Sigmoid colon (tissue), 7 donors: ENCODE measurements around the gene LZTFL1. TPM values are rescaled to one million over a fixed set of nuclear protein-coding genes. Genes with fewer than 3 reads are reported as not detected.

Source experiments
- DNase-seq: peaks from one replicate; pipeline ENCODE4 v3.0.0-alpha.2; 2019
- H3K27ac ChIP-seq, 4 donors: fragments of 200-600 bp; sonication (generic); one replicate each; pipeline ENCODE4 v1.5.1; 2016 to 2019; ENCODE audit warnings: mild to moderate bottlenecking in 1 of 4
- H3K27me3 ChIP-seq, 3 donors: fragments of 200-600 bp; sonication (generic); one replicate each; pipeline ENCODE4 v1.5.1; 2019; ENCODE audit warnings: mild to moderate bottlenecking in 1 of 3
- H3K36me3 ChIP-seq, 4 donors: fragments of 200-600 bp; sonication (generic); one replicate each; pipeline ENCODE4 v1.5.1; 2016 to 2019
- H3K4me1 ChIP-seq, 4 donors: fragments of 200-600 bp; sonication (generic); one replicate each; pipeline ENCODE4 v1.5.1; 2017 to 2019
- H3K4me3 ChIP-seq, 4 donors: fragments of 200-600 bp; sonication (generic); one replicate each; pipeline ENCODE4 v1.5.1; 2017 to 2019; ENCODE audit warnings: mild to moderate bottlenecking in 2 of 4, moderate library complexity in 1 of 4
- H3K9me3 ChIP-seq, 4 donors: fragments of 200-600 bp in 3 of 4; sonication (generic) in 3 of 4; one replicate each; pipeline versions ENCODE4 v1.5.1 to v1.6.1; 2013 to 2019
- EP300 ChIP-seq, 4 donors: sonication (generic); formaldehyde crosslinking; IDR thresholded peaks; one replicate each; pipeline ENCODE4 v1.6.1; 2017; ENCODE audit warnings: antibody characterized with exemption in 4 of 4
- POLR2A ChIP-seq, 2 donors: fragments of 450-650 bp; IDR thresholded peaks; one replicate each; pipeline ENCODE4 v1.6.1; 2016; ENCODE audit warnings: antibody characterized with exemption in 2 of 2, mild to moderate bottlenecking in 2 of 2, moderate library complexity in 2 of 2
- POLR2AphosphoS5 ChIP-seq, 4 donors: sonication (generic); formaldehyde crosslinking; IDR thresholded peaks; one replicate each; pipeline ENCODE4 v1.6.1; 2017; ENCODE audit warnings: antibody characterized with exemption in 4 of 4
- WGBS, 2 donors: extraction: QIAGEN DNeasy Blood & Tissue Kit; methylation state at CpG; one replicate each; pipeline ENCODE4 v1.1.7; 2013; 5-methylcytosine and 5-hydroxymethylcytosine counted together
- intact Hi-C: fragments of 100-400 bp; cut with DNase I; formaldehyde crosslinking; loops from one replicate; pipeline ENCODE4 v1.15.1; 2023
- polyA plus RNA-seq, 3 donors: library from polyadenylated mRNA; stranded (reverse); fragments of 200-250 nt; gene quantifications; one replicate each; pipeline ENCODE4 v1.2.3, GENCODE V29; 2013
- total RNA-seq, 4 donors: library from RNA; depleted of rRNA; stranded (reverse); fragments of >200 nt; gene quantifications; one replicate each; pipeline ENCODE4 v1.1.0, GENCODE V29; 2016
- TF ChIP-seq, protein P1 (sequence below), 4 experiments: fragments of 450-650 bp in 3 of 4; fragments of 200-600 bp in 1 of 4; IDR thresholded peaks; one replicate each; pipeline ENCODE4 v1.5.1; 2016 to 2019; ENCODE audit warnings: antibody characterized with exemption in 4 of 4, mild to moderate bottlenecking in 3 of 4, moderate library complexity in 2 of 4
- donor health status: healthy with polysubstance abuse.
- donor health status: Bipolar disorder and iron deficiency.
- donor health status: healthy.

The LZTFL1 gene
- total and polyA plus RNA-seq, 7 donors = 7.9 to 31.0 (median 16.6) TPM

DNA sequence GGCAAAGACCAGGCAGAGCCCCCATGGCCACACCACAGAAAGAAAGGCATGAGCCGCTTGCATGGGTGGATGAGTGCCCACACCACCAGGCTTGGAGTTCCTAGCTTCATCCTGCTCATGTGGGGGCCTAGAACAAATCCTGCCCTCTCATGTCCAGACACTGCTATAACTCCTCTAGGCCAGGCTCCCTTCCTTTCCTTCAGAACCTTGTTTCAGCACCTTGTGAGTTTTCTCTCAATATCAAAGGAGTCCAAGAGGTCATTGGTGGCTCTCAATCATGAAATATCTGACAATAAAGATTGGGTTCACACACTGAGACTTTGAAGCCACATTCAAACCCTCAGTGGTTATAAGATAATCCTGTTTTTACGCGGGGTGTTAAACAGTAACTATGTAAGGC lies 58.3 kb downstream of the LZTFL1 start:
- Histone ChIP-seq H3K36me3 (no peaks in the 10 kb centered on the region), H3K4me1 (no peaks in the 10 kb centered on the region), H3K9me3 (no peaks in the 10 kb centered on the region), H3K4me3 (no peak overlapping the region), H3K27me3 (no peaks in the 10 kb centered on the region), H3K27ac (no peak overlapping the region)
- TF ChIP-seq, protein P1, sequence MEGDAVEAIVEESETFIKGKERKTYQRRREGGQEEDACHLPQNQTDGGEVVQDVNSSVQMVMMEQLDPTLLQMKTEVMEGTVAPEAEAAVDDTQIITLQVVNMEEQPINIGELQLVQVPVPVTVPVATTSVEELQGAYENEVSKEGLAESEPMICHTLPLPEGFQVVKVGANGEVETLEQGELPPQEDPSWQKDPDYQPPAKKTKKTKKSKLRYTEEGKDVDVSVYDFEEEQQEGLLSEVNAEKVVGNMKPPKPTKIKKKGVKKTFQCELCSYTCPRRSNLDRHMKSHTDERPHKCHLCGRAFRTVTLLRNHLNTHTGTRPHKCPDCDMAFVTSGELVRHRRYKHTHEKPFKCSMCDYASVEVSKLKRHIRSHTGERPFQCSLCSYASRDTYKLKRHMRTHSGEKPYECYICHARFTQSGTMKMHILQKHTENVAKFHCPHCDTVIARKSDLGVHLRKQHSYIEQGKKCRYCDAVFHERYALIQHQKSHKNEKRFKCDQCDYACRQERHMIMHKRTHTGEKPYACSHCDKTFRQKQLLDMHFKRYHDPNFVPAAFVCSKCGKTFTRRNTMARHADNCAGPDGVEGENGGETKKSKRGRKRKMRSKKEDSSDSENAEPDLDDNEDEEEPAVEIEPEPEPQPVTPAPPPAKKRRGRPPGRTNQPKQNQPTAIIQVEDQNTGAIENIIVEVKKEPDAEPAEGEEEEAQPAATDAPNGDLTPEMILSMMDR (IDR thresholded peaks at IDR 0.05) = no peak
- TF ChIP-seq EP300 (IDR thresholded peaks at IDR 0.05) = no peak
- TF ChIP-seq POLR2AphosphoS5 (IDR thresholded peaks at IDR 0.05) = no peak
- TF ChIP-seq POLR2A (IDR thresholded peaks at IDR 0.05) = no peak
- 87 to 89% methylated on average over 3 of the region's 3 CpGs for whole genome bisulfite sequencing, 2 donors
- intact Hi-C loops = no loop called here
- DNase-seq = no peak

DNA sequence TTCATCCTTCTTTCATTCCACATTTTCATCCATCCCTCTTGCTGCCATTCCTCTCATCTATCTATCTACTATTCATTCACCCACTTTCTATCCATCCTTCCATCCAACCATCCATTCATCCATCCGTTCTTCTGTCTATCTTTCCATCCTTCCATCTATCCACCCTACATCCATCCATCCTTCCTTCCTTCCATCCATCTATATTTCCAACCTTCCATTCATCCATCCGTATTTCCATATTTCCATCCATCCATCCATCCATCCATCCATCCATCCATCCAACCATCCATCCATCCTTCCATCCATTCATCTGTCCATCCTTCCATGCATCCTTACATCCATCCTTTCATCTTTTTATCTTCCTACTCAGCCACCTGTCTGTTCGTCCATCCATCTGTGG lies 59.5 kb downstream of the LZTFL1 start:
- Histone ChIP-seq H3K27ac (no peak overlapping the region), H3K9me3 (no peaks in the 10 kb centered on the region), H3K36me3 (no peaks in the 10 kb centered on the region), H3K27me3 (no peaks in the 10 kb centered on the region), H3K4me3 (no peak overlapping the region), H3K4me1 (no peaks in the 10 kb centered on the region)
- DNase-seq = no peak
- TF ChIP-seq POLR2A (IDR thresholded peaks at IDR 0.05) (no peak), EP300 (IDR thresholded peaks at IDR 0.05) (no peak), POLR2AphosphoS5 (IDR thresholded peaks at IDR 0.05) (no peak)
- TF ChIP-seq, protein P1 (IDR thresholded peaks at IDR 0.05) = no peak
- 90 to 92% methylated on average over 3 of the region's 3 CpGs for WGBS, 2 donors
- intact Hi-C loops = no loop called here

DNA sequence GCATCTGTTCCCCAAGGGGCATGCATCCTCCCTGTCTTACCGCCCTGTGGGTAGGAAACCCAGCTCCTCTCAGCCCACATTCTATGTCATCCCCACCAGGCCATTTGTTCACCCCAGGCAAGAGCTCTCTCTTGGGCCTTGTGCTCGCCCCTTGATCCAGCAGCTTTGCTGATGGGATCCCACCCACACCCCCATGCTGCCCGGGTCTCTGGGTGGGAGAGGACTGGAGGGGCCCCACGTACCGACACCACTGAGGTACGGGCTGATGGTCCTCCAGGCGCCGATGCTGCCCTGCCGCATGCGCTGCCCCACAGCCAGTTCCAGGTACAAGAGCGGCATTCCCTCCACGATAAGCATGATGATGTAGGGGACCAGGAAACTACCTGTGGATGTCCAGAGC lies 60.1 kb downstream of the LZTFL1 start:
- no peak overlapping the region for H3K4me3 ChIP-seq
- DNase-seq = peak; percentile 46
- H3K4me1 ChIP-seq = no peaks in the 10 kb centered on the region
- intact Hi-C loops = no loop called here
- WGBS, 2 donors = 93 to 97% methylated on average over 12 of the region's 12 CpGs
- no peaks in the 10 kb centered on the region for H3K9me3 ChIP-seq
- no peak overlapping the region for H3K27ac ChIP-seq
- H3K27me3 ChIP-seq = no peaks in the 10 kb centered on the region
- TF ChIP-seq, protein P1 (IDR thresholded peaks at IDR 0.05) = no peak
- TF ChIP-seq POLR2A (IDR thresholded peaks at IDR 0.05) (no peak), EP300 (IDR thresholded peaks at IDR 0.05) (no peak), POLR2AphosphoS5 (IDR thresholded peaks at IDR 0.05) (no peak)
- H3K36me3 ChIP-seq = no peaks in the 10 kb centered on the region

DNA sequence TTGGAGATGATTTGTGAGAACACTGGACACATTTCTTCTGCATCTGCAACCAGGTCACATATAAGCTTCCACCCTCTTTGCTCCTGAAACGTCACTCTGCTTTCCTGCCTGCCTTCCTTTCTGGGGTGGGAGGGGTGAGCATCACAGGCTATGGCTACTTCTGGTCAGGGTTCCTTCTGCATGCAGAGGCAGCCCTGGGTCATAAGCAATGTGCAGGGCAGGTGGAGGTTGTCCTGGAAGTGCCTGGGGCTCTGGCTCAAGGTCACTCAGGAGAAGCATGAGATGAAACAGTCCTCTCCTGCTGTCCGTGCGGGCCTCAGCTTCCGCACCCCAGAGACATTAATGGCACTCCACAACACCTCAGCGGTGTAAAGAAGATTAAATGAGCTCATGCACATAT lies 60.6 kb downstream of the LZTFL1 start:
- H3K36me3 ChIP-seq = no peaks in the 10 kb centered on the region
- H3K9me3 ChIP-seq = no peaks in the 10 kb centered on the region
- intact Hi-C loops = no loop called here
- WGBS, 2 donors = 93% methylated on average over 5 of the region's 5 CpGs
- no peak for TF ChIP-seq POLR2A (IDR thresholded peaks at IDR 0.05)
- TF ChIP-seq EP300 (IDR thresholded peaks at IDR 0.05) = no peak
- TF ChIP-seq POLR2AphosphoS5 (IDR thresholded peaks at IDR 0.05) = no peak
- TF ChIP-seq, protein P1 (IDR thresholded peaks at IDR 0.05) = no peak
- H3K4me1 ChIP-seq = no peaks in the 10 kb centered on the region
- H3K4me3 ChIP-seq = no peak overlapping the region
- H3K27ac ChIP-seq = no peak overlapping the region
- no peaks in the 10 kb centered on the region for H3K27me3 ChIP-seq
- DNase-seq = no peak
